IgD-negative memory B cell (primary cell): ENCODE results near the gene PTPRJ. TPM values are rescaled to one million over a fixed set of nuclear protein-coding genes. Genes with fewer than 3 reads are reported as not detected.

Source experiments
- H3K27ac Mint-ChIP-seq, 3 donors: one replicate each; pipeline ENCODE4 v1.8.0; 2020 to 2022; ENCODE audit warnings: mild to moderate bottlenecking in 3 of 3, mixed read lengths in 3 of 3, moderate library complexity in 1 of 3
- H3K27me3 Mint-ChIP-seq: one replicate; pipeline ENCODE4 v1.8.0; 2021; ENCODE audit warnings: mixed read lengths
- H3K36me3 Mint-ChIP-seq: one replicate; pipeline ENCODE4 v1.8.0; 2020; ENCODE audit warnings: mild to moderate bottlenecking, mixed read lengths
- H3K4me1 Mint-ChIP-seq, 3 donors: one replicate each; pipeline ENCODE4 v1.8.0; 2020 to 2022; ENCODE audit warnings: mixed read lengths in 3 of 3, mild to moderate bottlenecking in 1 of 3
- H3K4me3 Mint-ChIP-seq, 4 donors: one replicate each; pipeline ENCODE4 v1.8.0; 2020 to 2022; ENCODE audit warnings: mild to moderate bottlenecking in 4 of 4, mixed read lengths in 4 of 4, moderate library complexity in 3 of 4
- H3K9me3 Mint-ChIP-seq, 3 donors: one replicate each; pipeline ENCODE4 v1.8.0; 2020 to 2021; ENCODE audit warnings: mixed read lengths in 3 of 3, mild to moderate bottlenecking in 1 of 3
- polyA plus RNA-seq: library from polyadenylated mRNA; unstranded; fragments of 300-500 nt; fragmentation: Illumina TruSeq; gene quantifications from one replicate; pipeline ENCODE4 v1.2.3, GENCODE V29; 2021

Gene PTPRJ
- polyA plus RNA-seq, 1 donor from 2014 or later: 8.1 TPM

- H3K27me3 Mint-ChIP-seq: peaks cover 3% of the 10 kb centered on the region
- peaks cover 41 to 60% (median 43%) of the 10 kb centered on the region in 3 donors for H3K4me1 Mint-ChIP-seq
- no peaks in the 10 kb centered on the region for H3K36me3 Mint-ChIP-seq
- H3K9me3 Mint-ChIP-seq: peaks cover 0 to 3% (median 0%) of the 10 kb centered on the region in 3 donors
- H3K4me3 Mint-ChIP-seq: peak overlapping the region; percentile 67 to 91 (median 80)
- peak overlapping the region; percentile 76 to 96 (median 90) for H3K27ac Mint-ChIP-seq
These were observed 128.8 kb downstream of the PTPRJ start for GRCh38 chr11:48109046-48109666.

DNA sequence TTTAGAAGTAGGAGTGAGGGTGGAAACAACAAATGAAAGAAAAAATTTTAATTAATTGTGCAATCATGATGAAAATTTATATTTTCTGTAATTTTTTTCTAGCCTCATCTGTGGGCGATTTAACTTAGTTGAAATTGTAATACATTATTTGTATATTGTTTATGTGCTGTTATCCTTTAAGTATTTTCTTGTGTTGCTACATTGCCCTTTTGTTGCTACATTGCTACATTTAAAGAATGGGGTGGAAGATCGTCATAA is 130.1 kb downstream of the PTPRJ start:
- Mint-ChIP-seq H3K4me1 (peaks cover 40 to 56% (median 46%) of the 10 kb centered on the region in 3 donors), H3K4me3 (peak overlapping the region in 1 of 4 donors; percentile 84), H3K27ac (peak overlapping the region in 2 of 3 donors; percentile 90 to 96), H3K9me3 (peaks cover 4 to 11% (median 8%) of the 10 kb centered on the region in 3 donors), H3K27me3 (peaks cover 3% of the 10 kb centered on the region), H3K36me3 (peaks cover 4% of the 10 kb centered on the region)

- Mint-ChIP-seq H3K9me3 (peaks cover 4 to 17% (median 8%) of the 10 kb centered on the region in 3 donors), H3K36me3 (peaks cover 4% of the 10 kb centered on the region), H3K27ac (peak overlapping the region in 2 of 3 donors; percentile 7), H3K4me3 (peak overlapping the region in 3 of 4 donors; percentile 6 to 64 (median 61)), H3K27me3 (peaks cover 3% of the 10 kb centered on the region), H3K4me1 (peaks cover 32 to 43% (median 38%) of the 10 kb centered on the region in 3 donors)
These were observed 131.5 kb downstream of the PTPRJ start for GRCh38 chr11:48111891-48112290.

GRCh38 chr11:48114740-48115139 is 134.4 kb downstream of the PTPRJ start:
- Mint-ChIP-seq H3K4me1 (peaks cover 10 to 16% (median 15%) of the 10 kb centered on the region in 3 donors), H3K27me3 (no peaks in the 10 kb centered on the region), H3K4me3 (peak overlapping the region in 1 of 4 donors; percentile 67), H3K9me3 (peaks cover 4 to 17% (median 8%) of the 10 kb centered on the region in 3 donors), H3K36me3 (peaks cover 5% of the 10 kb centered on the region), H3K27ac (peak overlapping the region in 2 of 3 donors; percentile 43 to 73)

DNA sequence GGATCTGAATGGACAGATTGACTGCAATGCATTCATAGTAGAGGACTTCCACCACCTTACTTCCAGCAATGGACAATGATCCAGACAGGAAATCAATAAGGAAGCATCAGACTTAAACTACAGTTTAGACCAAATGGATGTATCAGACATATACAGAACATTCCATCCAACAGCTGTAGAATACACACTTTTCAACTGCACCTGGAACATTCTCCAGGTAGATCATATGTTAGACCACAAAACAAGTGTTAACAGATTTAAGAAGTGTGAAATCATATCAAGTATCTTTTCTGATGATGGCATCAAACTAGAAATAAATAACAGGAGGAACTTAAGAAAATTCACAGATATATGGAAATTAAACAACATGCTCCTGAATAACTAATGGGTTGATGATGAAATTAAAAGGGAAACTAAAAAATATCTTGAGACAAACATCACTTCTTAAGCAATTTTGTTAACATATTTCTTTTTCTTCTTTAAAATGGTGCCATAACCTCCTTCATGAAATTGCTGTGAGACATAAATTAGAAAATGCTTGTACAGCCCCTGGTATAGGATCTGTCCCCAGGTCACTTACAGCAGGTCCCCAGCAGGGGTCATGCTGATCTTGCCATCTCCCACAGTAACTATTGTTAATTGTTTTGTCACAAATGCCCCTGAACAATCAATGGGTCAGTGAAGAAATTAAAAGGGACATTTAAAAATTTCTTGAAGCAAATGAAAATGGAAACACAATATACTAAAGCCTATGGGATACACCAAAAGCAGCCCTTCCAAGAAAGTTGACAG is 136.3 kb downstream of the PTPRJ start:
- H3K27ac Mint-ChIP-seq: no peak overlapping the region
- peaks cover 5% of the 10 kb centered on the region for H3K36me3 Mint-ChIP-seq
- peaks cover 4 to 17% (median 8%) of the 10 kb centered on the region in 3 donors for H3K9me3 Mint-ChIP-seq
- H3K4me1 Mint-ChIP-seq: peaks cover 6 to 8% (median 8%) of the 10 kb centered on the region in 3 donors
- no peak overlapping the region for H3K4me3 Mint-ChIP-seq
- H3K27me3 Mint-ChIP-seq: no peaks in the 10 kb centered on the region

DNA sequence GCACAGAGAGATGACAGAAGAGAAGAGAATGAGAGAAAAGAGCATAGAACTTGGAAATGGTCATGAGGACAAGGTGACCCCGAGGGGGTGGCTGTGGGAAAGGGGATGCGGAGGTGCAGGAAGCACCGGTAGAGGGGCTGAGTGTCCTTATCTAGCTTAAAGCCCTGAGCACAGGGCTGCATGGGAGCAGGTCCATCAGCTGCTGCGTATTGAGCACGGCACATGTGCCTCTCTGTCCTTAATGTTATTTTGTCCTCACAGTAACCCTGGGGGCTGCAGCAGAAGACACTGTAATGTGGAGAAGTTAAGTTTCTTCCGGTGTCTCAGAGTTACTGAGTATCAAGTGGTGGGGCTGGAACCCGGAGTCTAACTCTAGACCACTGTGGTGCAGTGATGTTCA is 141.9 kb downstream of the PTPRJ start:
- H3K4me3 Mint-ChIP-seq: no peak overlapping the region
- peaks cover 0 to 8% (median 6%) of the 10 kb centered on the region in 3 donors for H3K4me1 Mint-ChIP-seq
- H3K36me3 Mint-ChIP-seq: peaks cover 7% of the 10 kb centered on the region
- no peaks in the 10 kb centered on the region for H3K9me3 Mint-ChIP-seq
- no peaks in the 10 kb centered on the region for H3K27me3 Mint-ChIP-seq
- H3K27ac Mint-ChIP-seq: no peak overlapping the region

GRCh38 chr11:48122656-48123055 is 142.3 kb downstream of the PTPRJ start:
- H3K4me3 Mint-ChIP-seq: no peak overlapping the region
- H3K9me3 Mint-ChIP-seq: no peaks in the 10 kb centered on the region
- no peaks in the 10 kb centered on the region for H3K27me3 Mint-ChIP-seq
- H3K27ac Mint-ChIP-seq: no peak overlapping the region
- H3K4me1 Mint-ChIP-seq: peaks cover 0 to 8% (median 8%) of the 10 kb centered on the region in 3 donors
- H3K36me3 Mint-ChIP-seq: peaks cover 6% of the 10 kb centered on the region

GRCh38 chr11:48123254-48123875 is 143.0 kb downstream of the PTPRJ start:
- H3K36me3 Mint-ChIP-seq: peaks cover 6% of the 10 kb centered on the region
- H3K4me3 Mint-ChIP-seq: no peak overlapping the region
- no peaks in the 10 kb centered on the region for H3K9me3 Mint-ChIP-seq
- H3K4me1 Mint-ChIP-seq: peaks cover 0 to 8% (median 8%) of the 10 kb centered on the region in 3 donors
- peak overlapping the region in 1 of 3 donors; percentile 13 for H3K27ac Mint-ChIP-seq
- H3K27me3 Mint-ChIP-seq: no peaks in the 10 kb centered on the region

GRCh38 chr11:48123934-48124755 is 143.8 kb downstream of the PTPRJ start:
- peaks cover 6% of the 10 kb centered on the region for H3K36me3 Mint-ChIP-seq
- peaks cover 0 to 8% (median 8%) of the 10 kb centered on the region in 3 donors for H3K4me1 Mint-ChIP-seq
- no peaks in the 10 kb centered on the region for H3K9me3 Mint-ChIP-seq
- H3K4me3 Mint-ChIP-seq: no peak overlapping the region
- no peaks in the 10 kb centered on the region for H3K27me3 Mint-ChIP-seq
- peak overlapping the region in 1 of 3 donors; percentile 13 for H3K27ac Mint-ChIP-seq

GRCh38 chr11:48124880-48125279 is 144.5 kb downstream of the PTPRJ start:
- Mint-ChIP-seq H3K27me3 (no peaks in the 10 kb centered on the region), H3K4me1 (peaks cover 0 to 8% (median 8%) of the 10 kb centered on the region in 3 donors), H3K36me3 (peaks cover 8% of the 10 kb centered on the region), H3K9me3 (no peaks in the 10 kb centered on the region), H3K27ac (no peak overlapping the region), H3K4me3 (no peak overlapping the region)

GRCh38 chr11:48125866-48126265 is 145.5 kb downstream of the PTPRJ start:
- peaks cover 8% of the 10 kb centered on the region for H3K36me3 Mint-ChIP-seq
- H3K27ac Mint-ChIP-seq: no peak overlapping the region
- no peaks in the 10 kb centered on the region for H3K27me3 Mint-ChIP-seq
- peaks cover 0 to 8% (median 8%) of the 10 kb centered on the region in 3 donors for H3K4me1 Mint-ChIP-seq
- no peak overlapping the region for H3K4me3 Mint-ChIP-seq
- H3K9me3 Mint-ChIP-seq: no peaks in the 10 kb centered on the region

GRCh38 chr11:48127521-48128183 is 147.3 kb downstream of the PTPRJ start:
- Mint-ChIP-seq H3K4me1 (peaks cover 0 to 8% (median 8%) of the 10 kb centered on the region in 3 donors), H3K36me3 (peaks cover 8% of the 10 kb centered on the region), H3K9me3 (no peaks in the 10 kb centered on the region), H3K4me3 (no peak overlapping the region), H3K27ac (peak overlapping the region in 1 of 3 donors; percentile 14), H3K27me3 (no peaks in the 10 kb centered on the region)

GRCh38 chr11:48129697-48130395 is 149.5 kb downstream of the PTPRJ start:
- Mint-ChIP-seq H3K36me3 (peaks cover 8% of the 10 kb centered on the region), H3K27me3 (no peaks in the 10 kb centered on the region), H3K4me1 (peaks cover 0 to 3% (median 0%) of the 10 kb centered on the region in 3 donors), H3K27ac (peak overlapping the region in 1 of 3 donors; percentile 50), H3K9me3 (no peaks in the 10 kb centered on the region), H3K4me3 (no peak overlapping the region)
